GM21717 (cell line): ENCODE data around the gene CACNA1B.
"Not testable (repeated sequence)": the region's sequence is repeated elsewhere in the genome, so short reads cannot be mapped to it uniquely, and the experiment has no call there.

Experiments
- ATAC-seq: cut with Tn5 transposase; IDR thresholded peaks from one replicate; pipeline ENCODE4 v1.9.1; 2021; ENCODE audit warnings: mild to moderate bottlenecking, moderate library complexity; ENCODE audit not compliant: unreplicated experiment

CACNA1B gene

GRCh38 chr9:138126858-138127584, 249.4 kb downstream of the CACNA1B start:
- not testable (repeated sequence) for ATAC-seq

GRCh38 chr9:138128027-138128426, 250.4 kb downstream of the CACNA1B start:
- not testable (repeated sequence) for ATAC-seq

- not testable (repeated sequence) for ATAC-seq
These were observed 251.7 kb downstream of the CACNA1B start for GRCh38 chr9:138129318-138129717.

- ATAC-seq: not testable (repeated sequence)
These were observed 255.5 kb downstream of the CACNA1B start for GRCh38 chr9:138132946-138133705.

GRCh38 chr9:138134581-138134980, 257.0 kb downstream of the CACNA1B start:
- ATAC-seq: not testable (repeated sequence)

- not testable (repeated sequence) for ATAC-seq
These were observed 261.5 kb downstream of the CACNA1B start for GRCh38 chr9:138139096-138139495.

GRCh38 chr9:138140980-138141379, 263.4 kb downstream of the CACNA1B start:
- ATAC-seq: not testable (repeated sequence)

GRCh38 chr9:138142528-138143244, 265.1 kb downstream of the CACNA1B start:
- not testable (repeated sequence) for ATAC-seq

- ATAC-seq: not testable (repeated sequence)
These were observed 265.9 kb downstream of the CACNA1B start for GRCh38 chr9:138143491-138143890.

- ATAC-seq: not testable (repeated sequence)
These were observed 270.0 kb downstream of the CACNA1B start for GRCh38 chr9:138147556-138147955.

GRCh38 chr9:138149672-138150656, 272.4 kb downstream of the CACNA1B start:
- not testable (repeated sequence) for ATAC-seq

- ATAC-seq: not testable (repeated sequence)
These were observed 278.2 kb downstream of the CACNA1B start for GRCh38 chr9:138155788-138156187.

GRCh38 chr9:138166793-138167192, 289.2 kb downstream of the CACNA1B start:
- not testable (repeated sequence) for ATAC-seq
